Loucy (cell line): ENCODE data around the gene MIEF1.

Source experiments
- H2AFZ ChIP-seq: fragments of 200-600 bp; sonication (generic); 2 replicates; pipeline ENCODE4 v1.6.0; 2016; ENCODE audit warnings: antibody characterized with exemption, mild to moderate bottlenecking, low read length, moderate library complexity
- H3F3A ChIP-seq: fragments of 200-600 bp; 2 replicates; pipeline ENCODE4 v1.6.0; 2016; ENCODE audit warnings: antibody characterized with exemption, low read depth, mild to moderate bottlenecking
- H3K27me3 ChIP-seq: fragments of 200-600 bp; sonication (generic); 2 replicates; pipeline ENCODE4 v1.6.1; 2014; ENCODE audit warnings: low read length, mild to moderate bottlenecking; ENCODE audit not compliant: insufficient read depth, poor library complexity, severe bottlenecking
- H3K36me3 ChIP-seq: fragments of 200-600 bp; sonication (generic); 2 replicates; pipeline ENCODE4 v1.6.1; 2016; ENCODE audit warnings: low read length; ENCODE audit not compliant: insufficient read depth
- H3K4me1 ChIP-seq: fragments of 200-600 bp; sonication (generic); 2 replicates; pipeline ENCODE4 v1.5.1; 2014; ENCODE audit warnings: low read length, mild to moderate bottlenecking; ENCODE audit not compliant: insufficient read depth, poor library complexity, severe bottlenecking
- H3K4me2 ChIP-seq: fragments of 200-600 bp; sonication (generic); 2 replicates; pipeline ENCODE4 v1.6.0; 2014; ENCODE audit warnings: antibody characterized with exemption, low read length, low read depth, mild to moderate bottlenecking; ENCODE audit not compliant: poor library complexity, severe bottlenecking
- H3K4me3 ChIP-seq: fragments of 200-600 bp; sonication (generic); 2 replicates; pipeline ENCODE4 v1.5.1; 2014; ENCODE audit warnings: low read length, mild to moderate bottlenecking, mixed read lengths; ENCODE audit not compliant: poor library complexity, severe bottlenecking
- H3K79me2 ChIP-seq: fragments of 200-600 bp; sonication (generic); 2 replicates; pipeline ENCODE4 v1.6.1; 2014; ENCODE audit warnings: low read length; ENCODE audit not compliant: insufficient read depth
- H3K9ac ChIP-seq: fragments of 200-600 bp; sonication (generic); 2 replicates; pipeline ENCODE4 v1.6.0; 2014; ENCODE audit warnings: mild to moderate bottlenecking, low read depth, low read length, moderate library complexity; ENCODE audit not compliant: poor library complexity, severe bottlenecking
- H3K9me2 ChIP-seq: fragments of 200-600 bp; sonication (generic); replicated peaks from 2 replicates; pipeline ENCODE4 v1.6.1; 2016; ENCODE audit warnings: low read depth, low read length, mixed read lengths
- H3K9me3 ChIP-seq: fragments of 200-600 bp; sonication (generic); 2 replicates; pipeline ENCODE4 v1.6.1; 2014; ENCODE audit warnings: mild to moderate bottlenecking, antibody characterized with exemption, low read length, low read depth; ENCODE audit not compliant: insufficient read depth
- H4K20me1 ChIP-seq: fragments of 200-600 bp; sonication (generic); 2 replicates; pipeline ENCODE4 v1.6.0; 2014; ENCODE audit warnings: antibody characterized with exemption, low read length, mild to moderate bottlenecking; ENCODE audit not compliant: insufficient read depth, poor library complexity, severe bottlenecking
- EZH2phosphoT487 ChIP-seq: fragments of 200-600 bp; IDR thresholded peaks from 2 replicates; pipeline ENCODE4 v1.6.1; 2018; ENCODE audit warnings: antibody characterized with exemption, mild to moderate bottlenecking, moderate library complexity, borderline replicate concordance
- TF ChIP-seq, protein P1 (sequence below): fragments of 200-600 bp; sonication (generic); conservative IDR thresholded peaks from 2 replicates; pipeline ENCODE4 v1.5.1; 2014; ENCODE audit warnings: mild to moderate bottlenecking, antibody characterized with exemption, low read length

MIEF1 gene

GRCh38 chr22:39457556-39458443, 44.3 kb upstream of the MIEF1 start:
- Histone ChIP-seq H3K36me3 (no peaks in the 10 kb centered on the region), H3K4me1 (peaks cover 25% of the 10 kb centered on the region), H3K4me2 (peak overlapping the region; percentile 32), H3K9ac (no peak overlapping the region), H3K4me3 (peak overlapping the region; percentile 40), H4K20me1 (no peaks in the 10 kb centered on the region), H3K79me2 (peaks cover 9% of the 10 kb centered on the region; the same call in 1 of the 2 replicates), H3K9me3 (no peaks in the 10 kb centered on the region), H3K9me2 (no peaks in the 10 kb centered on the region), H3F3A (no peaks in the 10 kb centered on the region), H3K27me3 (no peaks in the 10 kb centered on the region), H2AFZ (no peak overlapping the region)
- TF ChIP-seq, protein P1, sequence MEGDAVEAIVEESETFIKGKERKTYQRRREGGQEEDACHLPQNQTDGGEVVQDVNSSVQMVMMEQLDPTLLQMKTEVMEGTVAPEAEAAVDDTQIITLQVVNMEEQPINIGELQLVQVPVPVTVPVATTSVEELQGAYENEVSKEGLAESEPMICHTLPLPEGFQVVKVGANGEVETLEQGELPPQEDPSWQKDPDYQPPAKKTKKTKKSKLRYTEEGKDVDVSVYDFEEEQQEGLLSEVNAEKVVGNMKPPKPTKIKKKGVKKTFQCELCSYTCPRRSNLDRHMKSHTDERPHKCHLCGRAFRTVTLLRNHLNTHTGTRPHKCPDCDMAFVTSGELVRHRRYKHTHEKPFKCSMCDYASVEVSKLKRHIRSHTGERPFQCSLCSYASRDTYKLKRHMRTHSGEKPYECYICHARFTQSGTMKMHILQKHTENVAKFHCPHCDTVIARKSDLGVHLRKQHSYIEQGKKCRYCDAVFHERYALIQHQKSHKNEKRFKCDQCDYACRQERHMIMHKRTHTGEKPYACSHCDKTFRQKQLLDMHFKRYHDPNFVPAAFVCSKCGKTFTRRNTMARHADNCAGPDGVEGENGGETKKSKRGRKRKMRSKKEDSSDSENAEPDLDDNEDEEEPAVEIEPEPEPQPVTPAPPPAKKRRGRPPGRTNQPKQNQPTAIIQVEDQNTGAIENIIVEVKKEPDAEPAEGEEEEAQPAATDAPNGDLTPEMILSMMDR: no peak
- TF ChIP-seq EZH2phosphoT487: no peak

DNA sequence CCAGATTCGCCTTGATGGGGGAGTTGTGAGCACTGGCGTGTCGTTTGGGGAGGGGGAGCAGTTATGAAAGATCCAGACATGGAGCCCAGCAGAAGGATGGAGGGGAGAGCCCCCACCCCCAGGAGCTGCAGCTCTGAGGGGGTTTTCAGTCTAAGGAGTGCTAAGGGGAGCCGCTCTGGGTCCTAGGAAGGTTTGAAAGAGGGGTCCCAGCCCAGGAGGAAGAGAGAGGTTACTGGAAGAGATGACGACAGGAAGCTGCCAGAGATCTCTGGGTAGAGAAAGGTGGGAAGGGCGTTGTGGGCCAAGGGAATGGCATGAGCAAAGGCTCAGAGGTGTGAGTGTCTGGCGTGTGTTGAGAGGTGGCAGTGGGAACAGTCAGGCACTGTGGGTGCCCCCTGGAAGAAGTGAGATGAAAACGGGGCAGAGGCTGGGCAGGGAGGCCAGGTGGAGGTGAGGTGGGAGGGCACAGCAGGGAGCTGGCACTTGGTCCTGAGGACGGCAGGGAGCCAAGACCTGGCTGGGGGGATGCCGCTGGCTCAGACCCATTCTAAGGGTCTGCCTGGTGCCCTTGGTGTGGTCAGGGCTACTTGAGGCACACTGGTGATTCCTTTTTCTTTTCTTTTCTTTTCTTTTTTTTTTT, 43.5 kb upstream of the MIEF1 start:
- H3K4me3 ChIP-seq: no peak overlapping the region
- peaks cover 8% of the 10 kb centered on the region; the same call in 1 of the 2 replicates for H3K79me2 ChIP-seq

GRCh38 chr22:39459681-39460080, 42.4 kb upstream of the MIEF1 start:
- no peak overlapping the region for H3K4me2 ChIP-seq

More for the DNA sequence above, 43.5 kb upstream of the MIEF1 start:
- peaks cover 22% of the 10 kb centered on the region for H3K4me1 ChIP-seq
- H2AFZ ChIP-seq: no peak overlapping the region
- no peaks in the 10 kb centered on the region for H3K36me3 ChIP-seq
- H3K9me3 ChIP-seq: no peaks in the 10 kb centered on the region
- TF ChIP-seq, protein P1: no peak
- TF ChIP-seq EZH2phosphoT487: no peak
- H4K20me1 ChIP-seq: no peaks in the 10 kb centered on the region
- H3F3A ChIP-seq: no peaks in the 10 kb centered on the region
- no peaks in the 10 kb centered on the region for H3K27me3 ChIP-seq
- H3K4me2 ChIP-seq: peak overlapping the region; percentile 32
- H3K9ac ChIP-seq: no peak overlapping the region
- H3K9me2 ChIP-seq: no peaks in the 10 kb centered on the region

More at GRCh38 chr22:39459681-39460080, 42.4 kb upstream of the MIEF1 start:
- TF ChIP-seq EZH2phosphoT487: no peak
- TF ChIP-seq, protein P1: no peak
- Histone ChIP-seq H3F3A (no peaks in the 10 kb centered on the region), H3K79me2 (peaks cover 8% of the 10 kb centered on the region; the same call in 1 of the 2 replicates), H3K36me3 (no peaks in the 10 kb centered on the region), H3K4me3 (no peak overlapping the region), H2AFZ (no peak overlapping the region), H3K9me2 (no peaks in the 10 kb centered on the region), H3K4me1 (peaks cover 14% of the 10 kb centered on the region), H3K9me3 (no peaks in the 10 kb centered on the region), H4K20me1 (no peaks in the 10 kb centered on the region), H3K9ac (no peak overlapping the region), H3K27me3 (no peaks in the 10 kb centered on the region)
